HFFc6 (cell line): ENCODE results near the gene SYT7. TPM values are rescaled to one million over a fixed set of nuclear protein-coding genes. Genes with fewer than 3 reads are reported as not detected.

ENCODE experiments used
- DNase-seq: peaks from one replicate; pipeline ENCODE4 v3.0.0-alpha.2; 2018
- H3K27ac Mint-ChIP-seq: 2 replicates; pipeline ENCODE4 v1.8.0; 2020; ENCODE audit warnings: mild to moderate bottlenecking, mixed read lengths
- H3K27me3 Mint-ChIP-seq: 2 replicates; pipeline ENCODE4 v1.8.0; 2021; ENCODE audit warnings: mild to moderate bottlenecking, moderate library complexity, mixed read lengths; ENCODE audit not compliant: insufficient read depth
- H3K36me3 Mint-ChIP-seq: 2 replicates; pipeline ENCODE4 v1.8.0; 2021; ENCODE audit warnings: low read depth, mixed read lengths
- H3K4me1 Mint-ChIP-seq: 2 replicates; pipeline ENCODE4 v1.8.0; 2020; ENCODE audit warnings: low read depth, mixed read lengths
- H3K4me3 Mint-ChIP-seq: 2 replicates; pipeline ENCODE4 v1.8.0; 2020; ENCODE audit warnings: mild to moderate bottlenecking, moderate library complexity, mixed read lengths
- H3K9me3 Mint-ChIP-seq: 2 replicates; pipeline ENCODE4 v1.8.0; 2020; ENCODE audit warnings: mild to moderate bottlenecking, mixed read lengths
- CTCF ChIP-seq: fragments of 200-600 bp; sonication (generic); IDR thresholded peaks from 2 replicates; pipeline ENCODE4 v1.5.0; 2021; ENCODE audit warnings: antibody characterized with exemption, mild to moderate bottlenecking
- total RNA-seq, 6 experiments: library from RNA; stranded (reverse); fragmentation: NEBNext Ultra II Directional; extraction: Animal tissue kit (Norgen Biotek cat#: 25700); gene quantifications; 2 replicates in 1 of 6; 3 replicates in 5 of 6; pipeline ENCODE4 v1.2.3, GENCODE V29; 2021

SYT7 gene
- total RNA-seq, 6 experiments from 2014 or later: 0.05 to 0.21 (median 0.11) TPM; not detected in 3

GRCh38 chr11:61603667-61604066 lies 22.8 kb upstream of the SYT7 start:
- Mint-ChIP-seq H3K9me3 (no peaks in the 10 kb centered on the region), H3K4me3 (no peak overlapping the region), H3K27me3 (peaks cover 53% of the 10 kb centered on the region), H3K27ac (no peak overlapping the region), H3K4me1 (peaks cover 23% of the 10 kb centered on the region), H3K36me3 (no peaks in the 10 kb centered on the region)
- TF ChIP-seq CTCF: no peak
- no peak for DNase-seq

DNA sequence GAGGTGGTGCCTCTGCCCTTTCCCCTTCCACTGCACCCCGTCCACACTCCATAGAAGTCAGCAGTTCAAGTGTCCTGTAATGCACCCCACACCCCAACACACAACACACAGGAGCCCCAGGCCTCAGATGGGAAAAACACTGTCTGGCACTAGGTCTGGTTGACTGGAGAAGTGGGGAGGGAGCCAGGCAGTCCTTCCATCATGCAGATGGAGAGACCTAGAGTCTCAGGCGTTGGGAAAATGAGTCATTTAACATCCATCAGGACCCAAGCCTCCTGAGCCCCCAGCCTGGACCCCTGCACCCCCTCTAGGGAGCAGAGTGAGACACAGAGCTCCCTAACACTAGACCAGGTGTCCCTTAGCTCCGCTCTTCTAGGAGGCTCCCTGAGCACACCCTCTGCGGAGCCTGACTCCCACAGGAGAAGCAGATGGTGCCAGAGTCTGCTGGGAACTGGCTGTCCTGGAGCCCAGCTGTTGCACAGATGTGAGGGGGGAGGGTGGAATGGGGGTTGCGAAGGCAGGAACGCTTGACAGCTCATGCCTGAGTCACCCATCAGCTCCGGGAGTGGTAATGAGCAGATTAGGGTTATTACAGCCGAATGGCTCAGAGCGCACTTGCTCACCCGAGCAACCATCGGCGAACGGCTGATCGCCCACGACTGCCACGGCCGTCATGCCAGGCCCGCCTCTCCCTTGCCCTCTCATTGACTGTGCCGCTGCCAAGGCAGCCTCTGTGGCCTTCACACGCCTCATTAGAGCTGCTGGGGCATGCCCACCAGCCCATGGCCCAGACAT lies 22.1 kb upstream of the SYT7 start:
- DNase-seq: peak; percentile 68
- Mint-ChIP-seq H3K9me3 (no peaks in the 10 kb centered on the region), H3K27me3 (peaks cover 53% of the 10 kb centered on the region), H3K4me3 (peak overlapping the region; percentile 57), H3K27ac (no peak overlapping the region), H3K4me1 (peaks cover 26% of the 10 kb centered on the region), H3K36me3 (no peaks in the 10 kb centered on the region)
- no peak for TF ChIP-seq CTCF

DNA sequence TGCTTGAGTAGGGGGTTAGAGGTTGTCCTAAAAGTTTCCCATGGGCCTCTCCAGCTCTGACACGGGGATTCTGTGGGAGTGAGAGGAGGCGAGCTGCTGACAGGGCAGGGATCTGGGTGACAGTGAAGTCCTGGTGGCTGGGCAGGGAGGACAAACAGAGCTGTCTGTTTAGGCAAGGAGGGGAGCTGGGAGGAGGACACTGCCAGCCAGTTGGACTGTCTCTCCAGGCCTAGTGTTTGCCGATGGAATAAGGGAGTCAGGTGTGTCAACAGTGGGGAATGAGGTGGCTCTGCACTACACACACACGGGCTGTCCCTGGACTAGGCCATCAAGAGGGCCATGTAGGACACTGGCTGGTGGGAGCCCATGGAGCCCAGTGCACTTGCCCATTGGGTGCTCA lies 20.6 kb upstream of the SYT7 start:
- H3K4me1 Mint-ChIP-seq: peaks cover 26% of the 10 kb centered on the region
- H3K9me3 Mint-ChIP-seq: no peaks in the 10 kb centered on the region
- DNase-seq: no peak
- no peak for TF ChIP-seq CTCF
- no peaks in the 10 kb centered on the region for H3K36me3 Mint-ChIP-seq
- no peak overlapping the region for H3K27ac Mint-ChIP-seq
- H3K4me3 Mint-ChIP-seq: no peak overlapping the region
- H3K27me3 Mint-ChIP-seq: peaks cover 45% of the 10 kb centered on the region

DNA sequence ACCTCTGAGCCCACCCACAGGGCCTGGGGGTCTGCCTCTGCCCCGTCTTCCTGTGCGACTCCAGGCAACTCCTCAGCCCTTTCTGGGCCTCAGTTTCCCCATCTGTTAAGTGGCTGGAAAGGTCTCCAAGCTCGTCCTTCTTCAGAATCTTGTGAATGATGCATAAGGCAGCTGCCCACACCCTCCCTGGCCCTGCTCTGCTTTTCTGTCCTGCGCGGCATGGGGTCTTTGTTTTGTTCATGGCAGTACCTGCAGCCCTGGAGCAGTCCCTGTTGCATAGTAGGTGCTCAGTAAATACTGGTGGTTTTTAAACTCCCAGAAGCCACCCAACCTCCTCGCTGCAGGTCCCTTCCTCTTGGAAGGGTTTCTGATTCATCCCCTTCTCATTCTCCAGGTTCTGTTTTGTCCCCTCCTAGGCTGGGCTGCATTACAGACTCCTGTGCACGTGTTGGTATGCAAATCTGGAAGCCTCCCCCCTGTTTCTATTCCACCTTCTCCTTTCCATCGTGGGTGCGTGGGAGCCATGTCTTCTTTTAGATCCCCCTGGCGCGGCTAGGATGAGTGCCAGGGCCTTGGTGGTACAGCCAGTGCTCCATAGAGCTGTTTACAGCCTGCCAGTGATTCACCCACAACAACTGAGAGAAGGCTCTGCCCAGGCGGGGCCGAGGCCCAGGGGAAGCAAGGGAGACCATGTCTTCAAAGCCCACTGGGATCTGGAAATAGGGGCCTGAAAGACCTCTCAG lies 19.3 kb upstream of the SYT7 start:
- H3K9me3 Mint-ChIP-seq: no peaks in the 10 kb centered on the region
- no peak for TF ChIP-seq CTCF
- H3K27ac Mint-ChIP-seq: no peak overlapping the region
- H3K4me1 Mint-ChIP-seq: peaks cover 26% of the 10 kb centered on the region
- H3K4me3 Mint-ChIP-seq: no peak overlapping the region
- H3K36me3 Mint-ChIP-seq: no peaks in the 10 kb centered on the region
- no peak for DNase-seq
- H3K27me3 Mint-ChIP-seq: peaks cover 41% of the 10 kb centered on the region

GRCh38 chr11:61598886-61599868 lies 18.3 kb upstream of the SYT7 start:
- Mint-ChIP-seq H3K36me3 (no peaks in the 10 kb centered on the region), H3K4me3 (no peak overlapping the region), H3K27ac (no peak overlapping the region), H3K9me3 (no peaks in the 10 kb centered on the region), H3K27me3 (peaks cover 40% of the 10 kb centered on the region), H3K4me1 (peaks cover 26% of the 10 kb centered on the region)
- no peak for TF ChIP-seq CTCF
- DNase-seq: no peak
